Hindlimb muscle (tissue), 1 donor: Measurements from ENCODE around the gene STK32C. TPM values are rescaled to one million over a fixed set of nuclear protein-coding genes. Genes with fewer than 3 reads are reported as not detected.

ENCODE experiments used
- DNase-seq: peaks from one replicate; pipeline ENCODE4 v3.0.0-alpha.2; 2013
- polyA plus RNA-seq: library from polyadenylated mRNA; unstranded; fragments of 120-200 nt; gene quantifications from one replicate; pipeline ENCODE4 v1.2.1, GENCODE V29; 2013; ENCODE audit not compliant: insufficient read length

Gene STK32C
- polyA plus RNA-seq, 1 donor, result 12.2 TPM

GRCh38 chr10:132264306-132264950, 43.3 kb downstream of the STK32C start:
- DNase-seq, result no peak

GRCh38 chr10:132263866-132264265, 43.9 kb downstream of the STK32C start:
- DNase-seq, result no peak

- DNase-seq, result no peak
These were observed 47.9 kb downstream of the STK32C start for GRCh38 chr10:132259702-132260482.

DNA sequence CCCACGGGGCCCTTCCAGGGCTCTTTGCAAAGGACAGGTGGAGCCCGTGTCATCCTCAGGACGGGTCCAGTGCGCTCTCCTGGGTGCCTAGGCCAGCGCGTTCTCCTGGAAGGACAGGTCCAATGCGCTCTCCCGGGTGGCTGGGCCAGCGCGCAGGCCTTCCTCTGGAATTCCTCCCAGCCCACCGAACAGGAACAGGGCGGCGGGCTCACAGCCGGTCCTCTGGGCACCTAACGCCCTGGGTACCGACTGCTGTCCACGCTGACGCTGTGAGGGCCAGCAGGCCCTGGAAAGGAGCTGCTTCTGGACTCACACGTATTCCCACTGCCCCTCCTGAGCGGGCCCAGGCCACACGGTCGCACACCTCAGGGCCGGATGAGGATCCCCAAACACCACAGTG, 49.3 kb downstream of the STK32C start:
- DNase-seq, result no peak

GRCh38 chr10:132257907-132258306, 49.8 kb downstream of the STK32C start:
- no peak for DNase-seq

GRCh38 chr10:132257271-132257670, 50.5 kb downstream of the STK32C start:
- no peak for DNase-seq

GRCh38 chr10:132256866-132257265, 50.9 kb downstream of the STK32C start:
- DNase-seq, result no peak

- no peak for DNase-seq
These were observed 52.0 kb downstream of the STK32C start for GRCh38 chr10:132255489-132256344.

GRCh38 chr10:132254841-132255240, 52.9 kb downstream of the STK32C start:
- DNase-seq, result no peak

DNA sequence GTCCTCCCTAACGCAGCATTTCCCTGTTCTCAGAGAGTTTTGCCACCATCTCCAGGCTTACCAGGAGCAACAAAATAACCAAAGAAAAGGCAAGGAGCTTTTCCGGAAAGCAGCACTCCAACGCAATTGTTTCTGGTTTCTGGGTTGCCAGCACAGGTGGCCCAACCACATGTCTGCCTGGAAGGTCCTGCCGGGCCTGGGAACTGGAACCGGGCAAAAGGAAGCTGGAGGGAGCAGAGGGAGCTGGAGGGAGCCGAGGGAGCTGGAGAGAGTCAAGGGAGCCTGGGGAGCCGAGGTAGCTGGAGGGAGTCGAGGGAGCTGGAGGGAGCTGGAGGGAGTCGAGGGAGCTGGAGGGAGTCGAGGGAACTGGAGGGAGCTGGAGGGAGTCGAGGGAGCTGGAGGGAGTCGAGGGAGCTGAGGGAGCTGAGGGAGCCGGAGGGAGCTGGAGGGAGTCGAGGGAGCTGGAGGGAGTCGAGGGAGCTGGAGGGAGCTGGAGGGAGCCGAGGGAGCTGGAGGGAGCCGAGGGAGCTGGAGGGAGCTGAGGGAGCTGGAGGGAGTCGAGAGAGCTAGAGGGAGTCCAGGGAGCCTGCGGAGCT, 54.6 kb downstream of the STK32C start:
- DNase-seq, result no peak

GRCh38 chr10:132252412-132252811, 55.3 kb downstream of the STK32C start:
- DNase-seq, result no peak

DNA sequence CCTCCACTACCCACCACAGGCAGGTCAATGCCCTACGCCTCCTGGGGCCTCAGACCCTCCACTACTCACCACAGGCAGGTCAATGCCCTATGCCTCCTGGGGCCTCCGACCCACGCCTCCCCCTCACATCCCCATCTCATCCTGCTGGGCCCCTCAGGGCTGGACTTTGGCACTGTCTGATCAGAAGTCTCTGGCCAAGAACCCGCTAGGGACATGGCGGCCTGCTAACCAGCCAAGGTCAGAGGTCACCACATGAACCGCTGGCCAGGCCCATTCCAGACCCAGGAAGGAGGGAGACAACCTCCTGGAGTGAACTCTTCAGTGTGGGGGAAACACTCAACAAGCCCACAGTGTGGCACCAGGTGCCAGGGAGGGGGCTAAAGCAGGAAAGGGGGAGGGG, 55.8 kb downstream of the STK32C start:
- no peak for DNase-seq

GRCh38 chr10:132250481-132251475, 57.0 kb downstream of the STK32C start:
- no peak for DNase-seq

- DNase-seq, result no peak
These were observed 57.9 kb downstream of the STK32C start for GRCh38 chr10:132249824-132250375.

DNA sequence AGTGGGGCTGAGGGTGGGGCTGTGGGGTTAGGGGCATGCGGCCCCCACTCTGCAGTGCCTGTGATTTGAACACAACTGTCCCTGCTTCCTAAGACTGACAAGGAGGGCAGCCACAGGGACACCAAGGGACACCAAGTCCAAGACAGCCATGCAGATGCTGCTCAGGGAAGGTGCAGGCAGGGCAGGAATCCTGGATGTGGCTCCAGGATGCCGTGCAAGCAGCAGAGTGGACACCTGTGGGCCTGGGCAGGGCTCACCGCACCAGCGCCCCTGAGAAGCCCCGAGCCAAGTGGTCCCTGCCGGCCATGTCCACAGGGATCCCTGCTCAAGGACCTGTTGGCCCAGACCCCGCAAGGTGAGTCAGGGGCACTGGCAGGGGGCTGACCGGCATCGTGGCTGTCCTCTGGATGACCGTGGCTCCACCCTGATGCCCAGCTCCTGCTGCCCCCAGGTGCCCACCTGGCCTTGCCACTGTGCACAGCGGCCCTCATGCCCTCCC, 58.5 kb downstream of the STK32C start:
- no peak for DNase-seq

DNA sequence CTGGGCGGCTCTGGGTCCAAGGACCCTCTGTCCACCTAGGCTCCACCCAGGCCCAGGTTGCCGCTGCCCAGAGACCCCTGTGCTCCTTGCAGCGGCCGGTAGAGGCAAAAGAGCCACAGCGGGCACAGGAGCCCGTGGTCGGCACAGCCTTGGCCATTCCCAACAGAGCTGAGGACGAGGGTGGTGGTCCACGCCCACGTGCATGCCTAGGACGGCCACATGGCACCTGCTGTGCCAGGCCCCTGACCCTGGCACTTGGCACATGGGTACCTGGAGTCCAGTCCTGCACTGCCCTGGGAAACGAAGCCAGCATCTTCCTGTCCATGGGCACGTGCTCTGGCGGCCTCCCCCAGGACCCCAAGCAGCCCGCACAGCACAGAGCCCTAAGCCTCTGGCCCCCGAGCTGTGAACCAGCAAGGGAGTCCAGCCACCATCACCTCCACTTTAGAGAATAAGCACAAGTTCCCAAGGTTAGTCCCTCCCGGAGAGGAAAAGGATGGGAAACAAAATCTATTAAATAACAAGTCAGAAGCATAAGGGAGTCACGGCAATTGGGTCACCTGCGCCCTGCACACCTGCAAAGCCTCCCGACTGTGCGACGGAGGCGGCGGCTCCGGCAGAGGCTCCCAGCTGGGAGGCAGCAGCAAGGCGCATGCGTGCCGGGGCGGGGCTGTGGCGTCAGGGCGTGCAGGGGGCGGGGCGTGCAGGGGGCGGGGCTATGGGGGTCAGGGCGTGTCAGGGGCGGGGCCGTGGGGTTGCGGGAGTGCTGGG, 59.1 kb downstream of the STK32C start:
- no peak for DNase-seq

GRCh38 chr10:132247943-132248342, 59.8 kb downstream of the STK32C start:
- DNase-seq, result no peak

DNA sequence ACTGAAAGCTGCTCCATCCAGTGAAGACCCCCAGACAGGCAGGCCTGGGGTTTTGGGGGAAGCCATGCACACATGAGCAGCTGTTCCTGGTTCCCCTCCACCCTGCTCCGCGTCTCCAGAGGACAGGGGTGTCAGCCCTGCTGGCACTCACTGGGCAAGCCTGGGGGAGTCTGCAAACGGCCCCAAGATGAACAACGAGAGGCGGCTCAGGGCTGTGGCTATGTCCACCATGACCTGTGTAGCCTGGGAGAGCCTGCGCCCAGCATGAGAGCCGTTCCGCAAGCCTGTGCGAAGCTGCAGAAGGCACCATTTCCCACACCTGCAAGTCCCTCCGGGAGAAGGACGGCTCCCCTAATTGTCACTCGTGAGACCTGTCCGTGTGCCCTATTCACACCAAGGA, 61.5 kb downstream of the STK32C start:
- no peak for DNase-seq

DNA sequence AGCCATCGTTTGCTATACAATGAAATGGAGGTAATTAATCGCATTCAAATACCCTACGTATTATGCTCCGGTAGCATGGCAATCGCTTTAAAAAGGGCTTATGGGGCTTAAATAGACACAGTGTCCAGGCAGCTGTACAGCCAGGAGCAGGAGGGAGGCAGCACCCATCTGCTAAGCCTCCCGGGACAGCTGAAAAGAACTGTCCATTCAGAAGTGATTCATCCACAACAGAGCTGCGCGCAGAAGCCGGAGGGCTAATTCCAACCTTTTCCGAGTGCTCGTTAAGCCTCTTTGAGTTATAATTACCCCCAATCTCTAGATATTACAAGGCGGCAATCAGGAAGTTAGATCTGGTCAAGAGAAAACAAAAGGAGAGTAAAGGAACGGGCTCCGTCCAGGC, 62.7 kb downstream of the STK32C start:
- no peak for DNase-seq

- no peak for DNase-seq
These were observed 64.1 kb downstream of the STK32C start for GRCh38 chr10:132243626-132244025.
